GM21723 (cell line): ENCODE measurements around the gene FLACC1.
"Not testable (repeated sequence)": the region's sequence is repeated elsewhere in the genome, so short reads cannot be mapped to it uniquely, and the experiment has no call there.

ENCODE experiments used
- ATAC-seq: cut with Tn5 transposase; IDR thresholded peaks from one replicate; pipeline ENCODE4 v1.9.1; 2021; ENCODE audit warnings: mild to moderate bottlenecking, moderate library complexity; ENCODE audit not compliant: unreplicated experiment

FLACC1 gene

GRCh38 chr2:201256082-201256481, 101.1 kb downstream of the FLACC1 start:
- ATAC-seq, result no peak

- no peak for ATAC-seq
Observed at GRCh38 chr2:201255408-201256033, 101.6 kb downstream of the FLACC1 start.

GRCh38 chr2:201254081-201254730, 102.9 kb downstream of the FLACC1 start:
- ATAC-seq, result no peak

- no peak for ATAC-seq
Observed at GRCh38 chr2:201250741-201251140, 106.4 kb downstream of the FLACC1 start.

DNA sequence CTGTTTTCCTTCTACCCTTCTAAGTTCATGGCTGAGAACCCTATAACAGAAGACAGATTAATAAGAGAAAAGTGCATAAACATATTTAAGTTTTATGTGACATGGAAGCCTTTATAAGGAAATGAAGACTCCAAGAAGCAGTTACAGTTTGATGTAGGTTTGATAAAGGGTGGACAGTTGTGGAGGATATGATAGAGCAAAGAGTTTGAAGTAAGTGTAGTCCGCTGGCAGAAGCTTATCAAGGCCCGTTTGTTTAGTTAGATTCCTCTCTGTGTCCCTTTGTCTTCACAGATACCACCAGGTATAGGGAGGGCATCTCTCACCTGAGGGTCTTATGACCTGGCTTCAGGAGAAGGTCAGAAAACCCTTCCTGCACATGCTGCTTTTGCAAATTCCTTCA, 107.3 kb downstream of the FLACC1 start:
- ATAC-seq, result no peak

DNA sequence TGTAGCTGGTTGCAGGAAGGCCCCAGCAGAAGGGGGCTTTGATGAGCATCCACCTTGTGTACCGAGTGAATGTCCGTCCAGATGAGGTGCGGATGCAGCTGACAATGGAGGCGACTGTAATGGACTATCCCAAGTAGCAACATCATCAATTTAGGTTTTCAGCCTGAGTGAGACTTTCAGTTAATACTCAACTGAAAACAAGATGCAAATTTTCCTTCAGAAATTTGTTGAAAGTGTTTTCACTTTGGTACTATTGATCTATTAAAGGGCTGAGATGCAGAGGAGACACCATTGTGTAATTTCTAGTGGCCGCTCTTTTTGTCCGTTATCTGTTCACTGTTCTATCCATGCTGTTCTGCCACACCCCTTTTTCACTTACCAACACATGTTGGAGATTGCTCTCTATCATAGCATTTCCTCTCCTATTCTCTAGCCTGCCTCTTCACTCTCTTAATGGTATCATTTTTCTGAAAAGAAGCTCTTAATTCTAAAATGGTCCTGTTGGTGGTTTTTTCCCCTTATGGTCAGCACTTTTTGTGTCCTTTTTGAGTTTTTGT, 108.8 kb downstream of the FLACC1 start:
- ATAC-seq, result no peak

DNA sequence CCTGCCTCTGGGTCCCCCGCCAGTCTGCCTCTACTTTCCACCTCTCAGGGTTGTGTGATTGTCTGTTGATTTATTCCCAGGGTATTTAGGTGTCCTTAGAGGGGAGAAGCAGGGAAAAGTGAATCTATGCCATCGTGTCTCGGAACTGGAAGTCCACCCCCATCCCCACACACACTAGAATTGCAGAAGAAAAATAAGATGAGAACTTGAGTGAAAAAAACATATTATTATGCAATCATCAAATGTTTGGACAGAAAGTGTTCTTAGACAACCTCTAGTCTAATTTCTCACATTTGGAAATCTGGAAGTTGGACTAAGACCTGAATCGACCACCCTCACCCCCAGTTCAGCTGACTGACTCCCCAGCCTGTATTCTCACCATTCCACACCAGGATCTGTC, 110.9 kb downstream of the FLACC1 start:
- no peak for ATAC-seq

DNA sequence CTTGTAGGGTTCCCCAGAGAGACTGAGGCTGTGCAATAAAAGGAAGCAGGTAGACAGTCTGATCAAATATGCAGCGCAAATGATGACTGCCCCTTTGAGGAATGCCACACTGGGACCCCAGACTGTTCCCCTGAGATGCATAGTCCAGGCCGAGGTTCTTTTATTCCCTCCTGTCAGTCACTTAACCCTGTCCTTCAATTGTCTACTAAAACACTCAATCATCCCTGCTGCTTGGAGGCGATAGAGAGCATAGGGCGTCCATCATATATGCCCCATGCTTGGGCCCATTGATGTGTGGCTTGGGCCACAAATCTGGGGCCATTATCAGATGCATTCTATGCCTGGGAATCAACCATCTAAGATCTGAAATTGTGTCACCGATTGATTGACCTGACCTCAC, 112.3 kb downstream of the FLACC1 start:
- no peak for ATAC-seq

- no peak for ATAC-seq
Observed at GRCh38 chr2:201242571-201243277, 114.4 kb downstream of the FLACC1 start.

DNA sequence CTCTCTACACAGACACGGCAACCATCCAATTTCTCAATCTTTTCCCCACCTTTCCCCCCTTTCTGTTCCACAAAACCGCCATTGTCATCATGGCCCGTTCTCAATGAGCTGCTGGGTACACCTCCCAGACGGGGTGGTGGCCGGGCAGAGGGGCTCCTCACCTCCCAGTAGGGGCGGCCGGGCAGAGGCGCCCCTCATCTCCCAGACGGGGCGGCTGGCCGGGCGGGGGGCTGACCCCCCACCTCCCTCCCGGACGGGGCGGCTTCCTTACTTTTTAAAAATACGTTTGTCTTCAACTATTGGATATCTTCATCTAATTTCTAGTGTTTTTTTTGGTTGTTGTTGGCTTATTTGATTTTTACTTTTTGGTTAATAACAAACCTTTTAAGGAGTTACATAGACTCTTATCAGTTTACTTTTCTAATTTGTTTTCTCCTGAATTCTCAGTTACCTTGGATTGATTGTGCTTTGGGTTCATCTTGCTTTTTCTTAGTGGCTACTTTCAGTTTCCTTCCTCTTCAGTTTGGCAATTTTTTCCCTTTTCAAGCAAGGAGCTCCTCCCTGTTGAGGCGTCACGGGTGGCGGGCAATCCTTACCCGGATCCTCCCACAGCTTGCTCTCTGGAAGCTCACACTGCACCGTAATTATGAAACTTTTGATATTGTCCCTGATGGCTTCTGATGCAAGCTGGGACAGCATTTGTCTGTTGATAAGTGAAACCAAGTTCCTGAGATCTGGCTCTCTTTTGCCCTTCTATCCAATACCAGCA, 117.8 kb downstream of the FLACC1 start:
- ATAC-seq, result not testable (repeated sequence)
